Suprapubic skin (tissue), 4 donors: ENCODE data around the gene SORCS3. TPM values are rescaled to one million over a fixed set of nuclear protein-coding genes. Genes with fewer than 3 reads are reported as not detected.

ENCODE experiments used
- DNase-seq, 2 donors: peaks; one replicate each; pipeline ENCODE4 v3.0.0-alpha.2; 2019; ENCODE audit warnings: low spot score in 2 of 2
- H3K27ac ChIP-seq: fragments of 200-600 bp; sonication (generic); one replicate; pipeline ENCODE4 v1.5.1; 2019
- H3K27me3 ChIP-seq: fragments of 200-600 bp; sonication (generic); one replicate; pipeline ENCODE4 v1.5.1; 2019
- H3K36me3 ChIP-seq: fragments of 200-600 bp; sonication (generic); one replicate; pipeline ENCODE4 v1.5.1; 2019
- H3K4me1 ChIP-seq: fragments of 200-600 bp; sonication (generic); one replicate; pipeline ENCODE4 v1.5.1; 2019
- H3K4me3 ChIP-seq: fragments of 200-600 bp; sonication (generic); one replicate; pipeline ENCODE4 v1.5.1; 2019; ENCODE audit warnings: mild to moderate bottlenecking
- H3K9me3 ChIP-seq: fragments of 200-600 bp; sonication (generic); one replicate; pipeline ENCODE4 v1.5.1; 2019
- CTCF ChIP-seq, 2 donors: fragments of 200-600 bp in 1 of 2; fragments of 450-650 bp in 1 of 2; sonication (generic) in 1 of 2; IDR thresholded peaks; one replicate each; pipeline ENCODE4 v1.5.1; 2016 to 2019; ENCODE audit warnings: antibody characterized with exemption in 2 of 2, mild to moderate bottlenecking in 1 of 2, moderate library complexity in 1 of 2
- EP300 ChIP-seq: sonication (generic); formaldehyde crosslinking; IDR thresholded peaks from one replicate; pipeline ENCODE4 v1.6.1; 2017; ENCODE audit warnings: antibody characterized with exemption
- POLR2A ChIP-seq, 2 donors: fragments of 450-650 bp; IDR thresholded peaks; one replicate each; pipeline ENCODE4 v1.6.1; 2017; ENCODE audit warnings: antibody characterized with exemption in 2 of 2, mild to moderate bottlenecking in 2 of 2, moderate library complexity in 2 of 2
- POLR2AphosphoS5 ChIP-seq, 3 donors: sonication (generic); formaldehyde crosslinking; IDR thresholded peaks; one replicate each; pipeline ENCODE4 v1.6.1; 2017; ENCODE audit warnings: antibody characterized with exemption in 3 of 3
- WGBS: methylation state at CpG from one replicate; pipeline ENCODE4 v1.1.5; 2018; 5-methylcytosine and 5-hydroxymethylcytosine counted together
- total RNA-seq, 4 donors: library from RNA; depleted of rRNA; stranded (reverse); fragments of >200 nt; gene quantifications; one replicate each; pipeline ENCODE4 v1.1.0, GENCODE V29; 2016

SORCS3 gene
- total RNA-seq, 4 donors from 2014 or later = 0.16 to 0.19 (median 0.18) TPM

GRCh38 chr10:104824380-104825006 is 183.4 kb downstream of the SORCS3 start:
- Histone ChIP-seq H3K4me3 (no peak overlapping the region), H3K9me3 (no peaks in the 10 kb centered on the region), H3K4me1 (no peaks in the 10 kb centered on the region), H3K27ac (no peak overlapping the region), H3K36me3 (no peaks in the 10 kb centered on the region), H3K27me3 (no peaks in the 10 kb centered on the region)
- WGBS = 36% methylated on average over 6 of the region's 6 CpGs
- TF ChIP-seq EP300 (no peak), CTCF (IDR thresholded peaks at IDR 0.05) (no peak), POLR2A (IDR thresholded peaks at IDR 0.05) (no peak), POLR2AphosphoS5 (IDR thresholded peaks at IDR 0.05) (no peak)
- no peak for DNase-seq

GRCh38 chr10:104831272-104831671 is 190.2 kb downstream of the SORCS3 start:
- TF ChIP-seq POLR2A (IDR thresholded peaks at IDR 0.05) = no peak
- TF ChIP-seq POLR2AphosphoS5 (IDR thresholded peaks at IDR 0.05) = no peak
- TF ChIP-seq CTCF (IDR thresholded peaks at IDR 0.05) = no peak
- TF ChIP-seq EP300 = no peak
- no peaks in the 10 kb centered on the region for H3K36me3 ChIP-seq
- H3K4me1 ChIP-seq = no peaks in the 10 kb centered on the region
- no peak overlapping the region for H3K4me3 ChIP-seq
- H3K9me3 ChIP-seq = no peaks in the 10 kb centered on the region
- 77% methylated on average over 5 of the region's 5 CpGs for WGBS
- H3K27ac ChIP-seq = no peak overlapping the region
- no peak for DNase-seq
- no peaks in the 10 kb centered on the region for H3K27me3 ChIP-seq

- Histone ChIP-seq H3K4me3 (no peak overlapping the region), H3K36me3 (no peaks in the 10 kb centered on the region), H3K27ac (no peak overlapping the region), H3K4me1 (no peaks in the 10 kb centered on the region), H3K27me3 (no peaks in the 10 kb centered on the region), H3K9me3 (no peaks in the 10 kb centered on the region)
- TF ChIP-seq POLR2AphosphoS5 (IDR thresholded peaks at IDR 0.05) (no peak), EP300 (no peak), CTCF (IDR thresholded peaks at IDR 0.05) (no peak), POLR2A (IDR thresholded peaks at IDR 0.05) (no peak)
- no peak for DNase-seq
- WGBS = 61% methylated on average over 1 of the region's 1 CpG
These were observed 193.5 kb downstream of the SORCS3 start for GRCh38 chr10:104834580-104834979.

GRCh38 chr10:104835422-104835821 is 194.3 kb downstream of the SORCS3 start:
- WGBS = 13% methylated on average over 2 of the region's 2 CpGs

GRCh38 chr10:104842704-104843103 is 201.6 kb downstream of the SORCS3 start:
- no peak for DNase-seq
- 80% methylated on average over 3 of the region's 3 CpGs for WGBS
- Histone ChIP-seq H3K4me1 (no peaks in the 10 kb centered on the region), H3K4me3 (no peak overlapping the region), H3K27me3 (no peaks in the 10 kb centered on the region), H3K36me3 (no peaks in the 10 kb centered on the region), H3K27ac (no peak overlapping the region), H3K9me3 (no peaks in the 10 kb centered on the region)
- TF ChIP-seq EP300 (no peak), POLR2A (IDR thresholded peaks at IDR 0.05) (no peak), POLR2AphosphoS5 (IDR thresholded peaks at IDR 0.05) (no peak), CTCF (IDR thresholded peaks at IDR 0.05) (no peak)

More at GRCh38 chr10:104835422-104835821, 194.3 kb downstream of the SORCS3 start:
- DNase-seq = no peak
- no peaks in the 10 kb centered on the region for H3K36me3 ChIP-seq
- H3K4me1 ChIP-seq = no peaks in the 10 kb centered on the region
- no peaks in the 10 kb centered on the region for H3K9me3 ChIP-seq
- H3K4me3 ChIP-seq = no peak overlapping the region
- no peaks in the 10 kb centered on the region for H3K27me3 ChIP-seq
- no peak overlapping the region for H3K27ac ChIP-seq
- no peak for TF ChIP-seq EP300
- no peak for TF ChIP-seq CTCF (IDR thresholded peaks at IDR 0.05)
